Neural cell (in vitro differentiated cells): ENCODE data around the gene DZIP3. TPM values are rescaled to one million over a fixed set of nuclear protein-coding genes. Genes with fewer than 3 reads are reported as not detected.

ENCODE experiments used
- polyA plus RNA-seq: library from polyadenylated mRNA; depleted of rRNA; stranded (reverse); fragments of >200 nt; gene quantifications from 2 replicates; pipeline ENCODE4 v1.2.3, GENCODE V29; 2014
- small RNA-seq, 3 experiments: library from RNA; depleted of rRNA; stranded (forward); fragments of <200 nt; gene quantifications; one replicate each; pipeline ENCODE3, GENCODE V24; 2012

Gene DZIP3
- polyA plus RNA-seq, 1 donor from 2014 or later = 52.5 TPM

Small RNAs within 50 kb of the gene (small RNA-seq; reads per million reads assigned to genes)
- gene AC092185.1 (0 reads per million in 3 experiments), gene RF00156 (0 to 0.03 (median 0) reads per million in 3 experiments)

Other genes starting within 250 kb of the DZIP3 start
- 0.71 and 0.82 TPM in 2 replicates for gene MYH15, start 79.1 kb upstream of the DZIP3 start, polyA plus RNA-seq
- 29.3 and 32.0 TPM in 2 replicates for gene CIP2A, start 284 bp upstream of the DZIP3 start, polyA plus RNA-seq
- not detected in 2 replicates for gene RETNLB, start 167.7 kb downstream of the DZIP3 start, polyA plus RNA-seq
- gene TRAT1, start 233.1 kb downstream of the DZIP3 start, polyA plus RNA-seq = 0.90 TPM in 1 of 2 replicates, not detected in the other